Activated CD4-positive, CD25-positive, alpha-beta regulatory T cell (primary cell): ENCODE results near the gene SLC39A6.
A peak's percentile ranks its signal among the peaks of the same experiment; 100 is the strongest.
"Not testable (repeated sequence)": the region's sequence is repeated elsewhere in the genome, so short reads cannot be mapped to it uniquely, and the experiment has no call there.

Source experiments
- DNase-seq, 4 experiments: peaks; one replicate each; lab custom pipeline; 2025; lab: John Stamatoyannopoulos, UW

SLC39A6 gene

DNA sequence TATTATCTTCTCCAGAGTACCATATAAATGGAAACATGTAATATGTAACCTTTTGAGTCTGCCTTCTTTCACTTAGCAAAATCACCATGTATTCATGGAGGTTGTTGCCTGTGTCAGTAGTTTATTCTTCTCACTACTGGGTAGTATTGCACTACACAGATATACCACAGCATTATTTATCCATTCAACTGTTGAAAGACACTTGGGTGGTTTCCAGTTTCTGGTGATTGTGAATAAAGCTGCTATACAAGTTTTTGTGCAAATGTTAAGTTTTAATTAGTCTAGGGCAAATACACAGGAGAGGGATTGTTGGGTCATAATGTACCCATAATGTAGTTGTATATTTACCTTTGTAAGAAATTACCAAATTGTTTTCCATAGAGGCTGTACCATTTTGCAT is 32.2 kb downstream of the SLC39A6 start:
- DNase-seq = no peak

DNA sequence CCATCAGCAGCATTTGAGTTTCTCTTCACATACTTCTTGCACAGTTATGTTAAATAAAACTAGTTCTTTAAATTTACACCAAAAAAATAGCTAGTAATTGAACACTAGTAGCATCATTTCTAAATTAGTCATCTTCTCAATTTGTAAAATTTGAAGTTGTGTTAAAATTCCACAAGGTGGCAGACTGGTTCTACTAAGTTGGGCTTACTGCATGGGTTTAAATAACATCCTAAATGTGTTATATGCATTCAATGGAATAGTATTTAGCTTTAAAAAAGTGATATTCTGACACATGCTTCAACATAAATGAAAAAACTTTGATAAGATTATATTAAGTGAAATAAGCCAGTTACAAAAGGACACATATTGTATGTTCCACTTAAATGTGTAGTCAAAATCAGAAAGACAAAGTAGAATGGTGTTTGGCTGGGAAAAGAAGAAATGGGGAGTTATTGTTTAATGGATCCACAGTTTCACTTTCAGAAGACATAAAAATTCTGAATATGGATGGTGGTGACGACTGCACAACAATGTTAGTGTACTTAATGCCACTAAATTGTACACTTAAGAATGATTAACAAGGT is 33.1 kb downstream of the SLC39A6 start:
- no peak for DNase-seq

DNA sequence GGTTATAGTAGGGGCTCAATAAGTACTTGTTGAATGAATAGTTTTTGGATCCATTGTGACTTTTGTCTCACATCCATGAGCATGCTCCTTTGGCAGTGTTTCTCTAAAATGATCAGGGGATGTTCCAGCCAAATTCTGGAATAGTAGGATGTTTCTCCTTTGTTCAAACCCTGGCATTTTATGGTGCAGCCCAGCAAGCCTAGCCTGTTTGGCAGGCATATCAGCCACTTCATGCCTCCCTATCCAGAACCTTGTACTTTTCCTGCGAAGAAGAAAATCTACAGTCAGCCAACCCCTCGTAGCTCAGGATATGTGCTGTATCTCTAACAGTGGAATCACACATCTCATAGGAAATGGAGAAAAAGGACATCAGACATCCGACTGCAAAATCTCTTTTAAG is 34.7 kb downstream of the SLC39A6 start:
- no peak for DNase-seq

- DNase-seq = not testable (repeated sequence)
Measured at GRCh38 chr18:36092116-36092515, 37.0 kb downstream of the SLC39A6 start.

GRCh38 chr18:36089001-36089400 is 40.1 kb downstream of the SLC39A6 start:
- DNase-seq = no peak

- no peak for DNase-seq
Measured at GRCh38 chr18:36088256-36088655, 40.9 kb downstream of the SLC39A6 start.

- DNase-seq = no peak
Measured at GRCh38 chr18:36086186-36086585, 43.0 kb downstream of the SLC39A6 start.

GRCh38 chr18:36085195-36085594 is 43.9 kb downstream of the SLC39A6 start:
- no peak for DNase-seq

- DNase-seq = no peak
Measured at GRCh38 chr18:36083729-36084128, 45.4 kb downstream of the SLC39A6 start.

- DNase-seq = not testable (repeated sequence)
Measured at GRCh38 chr18:36081118-36081517, 48.0 kb downstream of the SLC39A6 start.

DNA sequence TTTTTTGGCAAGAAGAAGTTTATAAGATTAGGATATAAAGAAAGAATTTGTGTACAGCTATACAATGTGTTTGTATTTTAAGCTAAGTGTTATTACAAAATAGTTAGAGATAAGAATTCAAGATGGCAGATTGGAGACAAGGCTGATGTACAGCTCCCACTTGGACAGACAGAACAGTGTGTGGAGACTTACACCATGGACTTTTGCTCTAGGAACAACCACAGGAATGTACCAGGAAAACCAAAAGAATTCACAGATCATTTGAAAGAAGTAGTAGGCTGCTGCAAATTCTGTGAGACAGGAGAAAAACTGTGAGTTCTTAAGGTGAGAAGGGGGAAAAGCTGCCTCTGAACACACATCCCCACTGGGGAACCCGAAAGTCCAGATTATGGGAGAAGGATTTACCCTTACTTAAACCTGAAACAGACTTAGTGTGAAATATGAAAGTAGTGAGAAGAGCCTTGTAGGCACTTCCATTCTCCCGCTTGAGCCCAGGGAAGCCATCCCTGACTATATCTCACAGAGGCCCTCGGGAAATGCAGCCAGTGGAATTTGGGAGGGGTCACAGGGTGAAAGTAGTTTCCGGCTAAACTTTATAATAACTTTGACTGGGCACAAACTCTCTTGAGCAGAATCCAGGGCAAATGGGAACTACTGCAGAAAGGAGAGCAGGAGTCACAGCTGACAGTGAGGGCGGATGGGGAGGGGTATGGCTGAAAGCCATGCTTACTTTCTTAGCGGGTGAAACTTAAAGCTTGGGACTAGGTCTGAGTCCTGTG is 50.2 kb downstream of the SLC39A6 start:
- DNase-seq = no peak

GRCh38 chr18:36077764-36078163 is 51.4 kb downstream of the SLC39A6 start:
- not testable (repeated sequence) for DNase-seq

DNA sequence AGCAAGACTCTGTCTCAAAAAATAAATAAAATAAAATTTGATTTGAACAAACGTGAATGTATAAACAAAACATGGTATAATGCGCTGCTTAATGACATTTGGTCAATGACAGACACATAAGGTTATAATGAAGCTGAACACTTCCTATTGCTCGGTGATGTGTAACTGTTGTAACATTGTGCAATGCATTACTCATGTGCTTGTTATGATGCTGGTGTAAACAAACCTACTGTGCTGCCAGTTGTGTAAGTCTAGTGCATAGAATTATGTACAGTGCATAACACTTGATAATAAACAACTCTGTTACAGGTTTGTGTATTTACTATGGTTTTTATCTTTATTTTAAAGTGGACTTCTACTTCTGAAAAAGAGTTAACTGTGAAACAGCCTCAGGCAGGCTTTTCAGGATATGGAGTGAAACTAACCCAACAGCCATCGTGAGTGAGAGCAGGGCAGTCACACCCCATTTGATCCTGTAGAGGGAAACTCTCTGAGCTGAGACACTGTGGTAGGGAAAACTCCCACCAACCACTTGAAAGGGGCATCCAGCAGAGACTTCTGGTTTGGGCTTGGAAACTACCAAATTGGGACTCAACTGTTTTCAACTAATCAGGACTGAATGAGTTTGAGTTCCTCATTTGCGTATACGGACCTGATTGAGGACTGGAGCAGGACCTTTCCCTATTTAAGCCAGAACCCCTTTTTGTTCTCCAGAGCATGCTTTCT is 53.1 kb downstream of the SLC39A6 start:
- no peak for DNase-seq

GRCh38 chr18:36074435-36074834 is 54.7 kb downstream of the SLC39A6 start:
- DNase-seq = no peak

GRCh38 chr18:36073676-36074075 is 55.5 kb downstream of the SLC39A6 start:
- no peak for DNase-seq

DNA sequence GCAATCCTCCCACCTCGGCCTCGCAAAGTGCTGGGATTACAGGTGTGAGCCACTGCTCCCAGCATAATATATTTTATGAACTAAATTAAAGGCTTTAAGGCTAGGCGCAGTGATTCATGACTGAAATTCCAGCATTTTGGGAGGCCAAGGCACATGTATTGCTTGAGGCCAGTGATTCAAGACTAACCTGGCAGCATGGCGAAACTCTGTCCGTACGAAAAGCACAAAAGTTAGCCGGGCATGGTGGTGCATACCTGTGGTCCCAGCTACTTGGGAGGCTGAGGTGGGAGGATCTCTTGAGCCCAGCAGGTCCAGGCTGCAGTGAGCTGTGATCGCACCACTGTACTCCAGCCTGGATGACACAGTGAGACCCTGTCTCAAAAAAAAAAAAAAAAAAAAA is 56.7 kb downstream of the SLC39A6 start:
- DNase-seq = not testable (repeated sequence)

- DNase-seq = peak; percentile 91 to 98 (median 94)
Measured at GRCh38 chr18:36067055-36067957, 61.8 kb downstream of the SLC39A6 start, which contains the start of gene RPRD1A. Gene RPRD1A (minus strand): TSS chr18:36067559. CDS start chr18:36067404, 155 bp downstream.

DNA sequence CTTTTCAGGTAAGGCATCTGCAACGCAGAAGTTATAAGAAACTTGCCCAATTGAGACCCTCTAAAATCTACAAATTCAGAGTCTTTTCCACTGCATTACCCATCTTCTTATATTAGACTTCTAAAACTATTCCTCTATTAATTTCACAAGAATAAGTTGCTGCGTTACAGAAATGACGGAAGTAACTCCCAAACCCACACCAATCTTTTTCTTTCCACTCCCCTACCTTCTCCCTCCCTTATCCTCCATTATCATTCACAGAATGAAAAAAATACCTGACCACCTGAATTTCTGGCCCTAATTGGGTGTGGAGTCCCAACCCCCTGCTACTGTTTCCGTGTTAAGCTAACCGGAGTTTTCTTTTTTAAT is 62.5 kb downstream of the SLC39A6 start:
- DNase-seq = no peak

GRCh38 chr18:36066001-36066400 is 63.1 kb downstream of the SLC39A6 start:
- DNase-seq = no peak

GRCh38 chr18:36064809-36065079 is 64.4 kb downstream of the SLC39A6 start:
- not testable (repeated sequence) for DNase-seq

GRCh38 chr18:36064027-36064808 is 64.9 kb downstream of the SLC39A6 start:
- DNase-seq = no peak
